ENCODE data around the gene ATP2A2. TPM values are rescaled to one million over a fixed set of nuclear protein-coding genes. Genes with fewer than 3 reads are reported as not detected.

The ATP2A2 gene
- total and polyA plus RNA-seq, 2 donors (not counting 1 experiment from before 2014, with no cell fraction given), result 35.3 to 68.2 TPM

- no peak for DNase-seq
- no peak overlapping the region for H3K27ac ChIP-seq (ENCODE audit: low read length in 2 of 2)
- H3K27ac Mint-ChIP-seq, result no peak overlapping the region
- no peak overlapping the region for H3K9ac ChIP-seq (ENCODE audit: low read length)
- ChIA-PET CTCF (interaction anchor here (1.1 kb wide), 1 partner anchor 12 kb away, joined by 4 read pairs; no protein-coding TSS in a partner anchor), POLR2A (no interaction called here)
- H3K4me1 ChIP-seq (ENCODE audit: control insufficient read depth in 2 of 2, insufficient read depth in 2 of 2, low read length in 2 of 2), result peaks cover 6% of the 10 kb centered on the region in 2 donors
- H3K4me1 Mint-ChIP-seq, result peaks cover 7% of the 10 kb centered on the region
- intact Hi-C loops (cut with micrococcal nuclease), result no loop called here
- TF ChIP-seq, protein P1, sequence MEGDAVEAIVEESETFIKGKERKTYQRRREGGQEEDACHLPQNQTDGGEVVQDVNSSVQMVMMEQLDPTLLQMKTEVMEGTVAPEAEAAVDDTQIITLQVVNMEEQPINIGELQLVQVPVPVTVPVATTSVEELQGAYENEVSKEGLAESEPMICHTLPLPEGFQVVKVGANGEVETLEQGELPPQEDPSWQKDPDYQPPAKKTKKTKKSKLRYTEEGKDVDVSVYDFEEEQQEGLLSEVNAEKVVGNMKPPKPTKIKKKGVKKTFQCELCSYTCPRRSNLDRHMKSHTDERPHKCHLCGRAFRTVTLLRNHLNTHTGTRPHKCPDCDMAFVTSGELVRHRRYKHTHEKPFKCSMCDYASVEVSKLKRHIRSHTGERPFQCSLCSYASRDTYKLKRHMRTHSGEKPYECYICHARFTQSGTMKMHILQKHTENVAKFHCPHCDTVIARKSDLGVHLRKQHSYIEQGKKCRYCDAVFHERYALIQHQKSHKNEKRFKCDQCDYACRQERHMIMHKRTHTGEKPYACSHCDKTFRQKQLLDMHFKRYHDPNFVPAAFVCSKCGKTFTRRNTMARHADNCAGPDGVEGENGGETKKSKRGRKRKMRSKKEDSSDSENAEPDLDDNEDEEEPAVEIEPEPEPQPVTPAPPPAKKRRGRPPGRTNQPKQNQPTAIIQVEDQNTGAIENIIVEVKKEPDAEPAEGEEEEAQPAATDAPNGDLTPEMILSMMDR (IDR thresholded peaks at IDR 0.05), result no peak
- no peak for TF ChIP-seq EZH2 (IDR thresholded peaks at IDR 0.05; ENCODE audit: borderline replicate concordance, insufficient read depth, low read depth, low read length, poor library complexity, severe bottlenecking)
- no peak overlapping the region for H3K4me3 ChIP-seq (ENCODE audit: control extremely low read depth in 1 of 5, extremely low read depth in 1 of 5, insufficient read depth in 1 of 5, low read depth in 2 of 5, low read length in 4 of 5)
- no peaks in the 10 kb centered on the region for H3K9me3 Mint-ChIP-seq (ENCODE audit: insufficient read depth)
- no peaks in the 10 kb centered on the region for H3K27me3 Mint-ChIP-seq
- WGBS (ENCODE audit: insufficient coverage), result over 99% methylated on average over 10 of the region's 11 CpGs
- ATAC-seq (ENCODE audit: low read depth), result no peak
- no peaks in the 10 kb centered on the region for H4K20me1 ChIP-seq (ENCODE audit: control insufficient read depth, insufficient read depth, low read length, poor library complexity, severe bottlenecking)
- H2AFZ ChIP-seq (ENCODE audit: insufficient read depth, low read depth, low read length, poor library complexity, severe bottlenecking), result no peak overlapping the region
- H3K4me3 Mint-ChIP-seq, result no peak overlapping the region
- no peak overlapping the region for H3K4me2 ChIP-seq (replicated peaks; ENCODE audit: low read depth, low read length, poor library complexity, severe bottlenecking)
- H3K79me2 ChIP-seq (ENCODE audit: control insufficient read depth, insufficient read depth, low read length), result no peaks in the 10 kb centered on the region
- H3K27me3 ChIP-seq (replicated peaks in 1 of 4; ENCODE audit: control extremely low read depth in 1 of 4, control insufficient read depth in 3 of 4, insufficient read depth in 4 of 4, low read length in 3 of 4), result no peaks in the 10 kb centered on the region
- no peaks in the 10 kb centered on the region for H3K9me3 ChIP-seq (ENCODE audit: control extremely low read depth in 1 of 3, control insufficient read depth in 2 of 3, insufficient read depth in 1 of 3, low read length in 2 of 3)
- peaks cover 2 to 83% of the 10 kb centered on the region in 2 experiments for H3K36me3 ChIP-seq (replicated peaks in 1 of 2; ENCODE audit: control extremely low read depth in 1 of 2, control insufficient read depth in 1 of 2, extremely low read depth in 1 of 2, insufficient read depth in 2 of 2, low read length in 1 of 2)
Measured at GRCh38 chr12:110344657-110345056, 63.6 kb downstream of the ATP2A2 start.

- Histone ChIP-seq H3K4me2 (replicated peaks; ENCODE audit: low read depth, low read length, poor library complexity, severe bottlenecking) (no peak overlapping the region), H3K36me3 (replicated peaks in 1 of 2; ENCODE audit: control extremely low read depth in 1 of 2, control insufficient read depth in 1 of 2, extremely low read depth in 1 of 2, insufficient read depth in 2 of 2, low read length in 1 of 2) (peaks cover 2 to 77% of the 10 kb centered on the region in 2 experiments), H3K4me3 (ENCODE audit: control extremely low read depth in 1 of 5, extremely low read depth in 1 of 5, insufficient read depth in 1 of 5, low read depth in 2 of 5, low read length in 4 of 5) (no peak overlapping the region), H3K9me3 (ENCODE audit: control extremely low read depth in 1 of 3, control insufficient read depth in 2 of 3, insufficient read depth in 1 of 3, low read length in 2 of 3) (no peaks in the 10 kb centered on the region), H2AFZ (ENCODE audit: insufficient read depth, low read depth, low read length, poor library complexity, severe bottlenecking) (no peak overlapping the region), H3K27ac (ENCODE audit: low read length in 2 of 2) (no peak overlapping the region), H3K79me2 (ENCODE audit: control insufficient read depth, insufficient read depth, low read length) (no peaks in the 10 kb centered on the region), H3K27me3 (replicated peaks in 1 of 4; ENCODE audit: control extremely low read depth in 1 of 4, control insufficient read depth in 3 of 4, insufficient read depth in 4 of 4, low read length in 3 of 4) (no peaks in the 10 kb centered on the region), H3K9ac (ENCODE audit: low read length) (no peak overlapping the region), H3K4me1 (ENCODE audit: control insufficient read depth in 2 of 2, insufficient read depth in 2 of 2, low read length in 2 of 2) (peaks cover 11 to 12% of the 10 kb centered on the region in 2 donors), H4K20me1 (ENCODE audit: control insufficient read depth, insufficient read depth, low read length, poor library complexity, severe bottlenecking) (no peaks in the 10 kb centered on the region)
- Mint-ChIP-seq H3K27ac (no peak overlapping the region), H3K9me3 (ENCODE audit: insufficient read depth) (no peaks in the 10 kb centered on the region), H3K4me1 (peaks cover 12% of the 10 kb centered on the region), H3K27me3 (no peaks in the 10 kb centered on the region), H3K4me3 (no peak overlapping the region)
- WGBS (ENCODE audit: insufficient coverage), result 90% methylated on average over 5 of the region's 11 CpGs
- POLR2A ChIA-PET, result no interaction called here
- ATAC-seq (ENCODE audit: low read depth), result no peak
- intact Hi-C loops (cut with micrococcal nuclease), result no loop called here
- no peak for TF ChIP-seq EZH2 (IDR thresholded peaks at IDR 0.05; ENCODE audit: borderline replicate concordance, insufficient read depth, low read depth, low read length, poor library complexity, severe bottlenecking)
- TF ChIP-seq, protein P1 (IDR thresholded peaks at IDR 0.05), result no peak
- CTCF ChIA-PET, result interaction anchor here (0.6 to 1.1 kb wide), 2 partner anchors 11 to 89 kb away, joined by 3 to 4 read pairs; no protein-coding TSS in a partner anchor
- DNase-seq, result no peak
Measured at GRCh38 chr12:110345176-110345661, 64.2 kb downstream of the ATP2A2 start.

Data from B cell (primary cell).